ENCODE results near the gene CEP85L. TPM values are rescaled to one million over a fixed set of nuclear protein-coding genes. Genes with fewer than 3 reads are reported as not detected.

Gene CEP85L
- polyA plus RNA-seq, 2 donors: 0.52 to 0.61 TPM

DNA sequence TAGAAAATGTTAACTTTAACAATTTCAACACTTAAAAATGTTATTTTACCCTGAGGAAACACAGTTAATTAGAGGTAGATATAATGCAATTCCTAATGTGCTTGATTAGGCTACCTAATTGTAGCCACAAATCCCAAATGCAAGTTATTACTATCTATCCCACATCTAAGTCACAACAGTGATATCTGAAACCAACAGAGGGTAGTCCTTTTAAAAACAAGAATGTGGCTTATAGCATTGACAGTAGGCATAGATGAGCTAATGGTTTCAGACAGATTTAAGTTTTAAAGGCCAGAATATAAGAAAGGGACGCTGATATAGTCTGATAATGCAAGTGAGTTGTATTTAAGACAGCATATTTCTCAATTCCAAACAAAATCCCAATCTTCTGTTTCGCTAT lies 80.3 kb downstream of the CEP85L start:
- 93 to 98% methylated on average over 2 of the region's 2 CpGs for WGBS, 2 donors
- H3K36me3 ChIP-seq (ENCODE audit: control insufficient read depth in 2 of 2, insufficient read depth in 2 of 2, low read length in 1 of 2): no peaks in the 10 kb centered on the region
- H3K4me3 ChIP-seq (ENCODE audit: low read depth in 1 of 2, low read length in 2 of 2): no peak overlapping the region

DNA sequence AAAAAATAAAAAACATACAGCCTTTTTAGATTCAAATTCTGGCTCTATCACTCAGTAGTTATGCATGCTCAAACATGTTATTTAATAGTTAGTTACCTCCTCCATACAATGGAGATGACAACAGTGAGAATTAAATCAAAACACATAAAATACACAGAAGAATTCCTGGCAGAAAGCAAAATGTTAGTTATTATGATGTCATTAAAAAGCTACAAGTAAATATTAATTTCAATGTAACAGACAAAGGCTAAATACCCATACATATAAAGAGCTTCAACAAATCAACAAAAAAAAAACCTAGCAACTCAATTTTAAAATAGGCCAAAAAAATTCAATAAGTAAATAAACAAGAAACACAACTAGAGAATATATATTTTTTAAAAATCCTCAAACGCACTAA lies 81.9 kb downstream of the CEP85L start:
- H3K36me3 ChIP-seq (ENCODE audit: control insufficient read depth in 2 of 2, insufficient read depth in 2 of 2, low read length in 1 of 2): no peaks in the 10 kb centered on the region
- H3K4me3 ChIP-seq (ENCODE audit: low read depth in 1 of 2, low read length in 2 of 2): no peak overlapping the region
- H3K4me1 ChIP-seq (ENCODE audit: control insufficient read depth in 2 of 2, insufficient read depth in 2 of 2, low read length in 1 of 2): no peaks in the 10 kb centered on the region
- peaks cover 4 to 6% of the 10 kb centered on the region in 2 donors for H3K9me3 ChIP-seq (ENCODE audit: control insufficient read depth in 2 of 2, insufficient read depth in 1 of 2, low read depth in 1 of 2, low read length in 1 of 2)
- 94 to 100% methylated on average over 1 of the region's 1 CpG for WGBS, 2 donors
- no peaks in the 10 kb centered on the region for H3K27me3 ChIP-seq (ENCODE audit: control insufficient read depth in 1 of 2, insufficient read depth in 2 of 2, low read length in 2 of 2)
- H3K27ac ChIP-seq (ENCODE audit: low read depth in 2 of 2, low read length in 1 of 2): no peak overlapping the region

More for the DNA sequence above, 80.3 kb downstream of the CEP85L start:
- Histone ChIP-seq H3K27ac (ENCODE audit: low read depth in 2 of 2, low read length in 1 of 2) (no peak overlapping the region), H3K27me3 (ENCODE audit: control insufficient read depth in 1 of 2, insufficient read depth in 2 of 2, low read length in 2 of 2) (no peaks in the 10 kb centered on the region), H3K4me1 (ENCODE audit: control insufficient read depth in 2 of 2, insufficient read depth in 2 of 2, low read length in 1 of 2) (no peaks in the 10 kb centered on the region), H3K9me3 (ENCODE audit: control insufficient read depth in 2 of 2, insufficient read depth in 1 of 2, low read depth in 1 of 2, low read length in 1 of 2) (peaks cover 8 to 9% of the 10 kb centered on the region in 2 donors)

DNA sequence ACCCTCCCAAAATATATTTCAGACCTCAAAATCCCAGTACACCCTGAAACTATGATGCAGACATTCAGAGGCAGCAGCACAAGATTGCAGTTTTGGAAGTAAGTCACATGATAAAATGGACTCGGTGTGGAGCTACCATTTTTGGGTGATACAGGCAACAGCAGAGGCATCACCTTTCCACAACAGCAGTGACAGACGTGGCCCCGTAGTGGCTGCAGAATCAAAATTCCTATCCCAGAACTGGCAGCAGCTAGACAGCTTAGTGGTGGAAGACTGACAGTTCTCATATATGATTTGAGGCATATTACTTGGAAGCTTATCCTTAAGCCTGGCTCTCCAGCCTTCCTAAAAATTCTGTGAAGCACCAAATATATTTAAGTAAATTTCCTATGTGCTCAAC lies 83.4 kb downstream of the CEP85L start:
- no peak overlapping the region for H3K4me3 ChIP-seq (ENCODE audit: low read depth in 1 of 2, low read length in 2 of 2)
- no peaks in the 10 kb centered on the region for H3K36me3 ChIP-seq (ENCODE audit: control insufficient read depth in 2 of 2, insufficient read depth in 2 of 2, low read length in 1 of 2)
- no peaks in the 10 kb centered on the region for H3K9me3 ChIP-seq (ENCODE audit: control insufficient read depth in 2 of 2, insufficient read depth in 1 of 2, low read depth in 1 of 2, low read length in 1 of 2)
- no peak overlapping the region for H3K27ac ChIP-seq (ENCODE audit: low read depth in 2 of 2, low read length in 1 of 2)
- WGBS, 2 donors: 76 to 81% methylated on average over 3 of the region's 3 CpGs
- H3K27me3 ChIP-seq (ENCODE audit: control insufficient read depth in 1 of 2, insufficient read depth in 2 of 2, low read length in 2 of 2): no peaks in the 10 kb centered on the region
- no peaks in the 10 kb centered on the region for H3K4me1 ChIP-seq (ENCODE audit: control insufficient read depth in 2 of 2, insufficient read depth in 2 of 2, low read length in 1 of 2)

DNA sequence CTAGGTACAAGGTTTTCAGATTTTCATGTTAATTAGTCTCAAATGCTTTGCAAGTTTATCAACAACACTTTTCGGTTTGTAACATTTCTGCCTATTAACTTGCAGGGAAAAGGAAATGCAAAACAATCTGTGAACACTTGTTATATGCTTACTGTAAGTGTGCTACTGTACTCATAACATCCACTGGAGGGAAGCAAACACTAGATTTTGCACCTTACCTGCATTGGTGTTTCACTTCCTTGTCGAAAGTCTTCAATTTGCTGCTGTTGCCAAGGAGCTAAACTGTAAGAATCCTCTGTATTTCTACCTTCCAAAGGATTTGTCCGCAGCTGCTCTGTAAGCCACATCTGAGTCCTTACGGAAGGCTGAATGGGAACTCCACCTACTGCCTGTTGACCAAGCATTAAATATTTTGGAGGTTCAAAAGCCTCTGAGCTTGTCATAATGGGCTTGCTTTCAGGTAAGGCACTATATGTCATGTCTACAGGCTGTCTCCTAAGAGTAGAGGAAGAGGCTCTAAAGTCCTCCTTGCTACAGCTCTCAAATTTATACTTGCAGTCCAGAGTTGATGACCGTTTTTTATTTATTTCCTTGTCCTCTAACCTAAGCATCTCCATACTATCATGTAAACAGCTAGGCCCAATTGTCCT lies 86.0 kb downstream of the CEP85L start:
- Histone ChIP-seq H3K4me3 (ENCODE audit: low read depth in 1 of 2, low read length in 2 of 2) (no peak overlapping the region), H3K27ac (ENCODE audit: low read depth in 2 of 2, low read length in 1 of 2) (no peak overlapping the region), H3K27me3 (ENCODE audit: control insufficient read depth in 1 of 2, insufficient read depth in 2 of 2, low read length in 2 of 2) (no peaks in the 10 kb centered on the region), H3K36me3 (ENCODE audit: control insufficient read depth in 2 of 2, insufficient read depth in 2 of 2, low read length in 1 of 2) (no peaks in the 10 kb centered on the region), H3K9me3 (ENCODE audit: control insufficient read depth in 2 of 2, insufficient read depth in 1 of 2, low read depth in 1 of 2, low read length in 1 of 2) (no peaks in the 10 kb centered on the region), H3K4me1 (ENCODE audit: control insufficient read depth in 2 of 2, insufficient read depth in 2 of 2, low read length in 1 of 2) (no peaks in the 10 kb centered on the region)
- 66 to 67% methylated on average over 5 of the region's 5 CpGs for WGBS, 2 donors

DNA sequence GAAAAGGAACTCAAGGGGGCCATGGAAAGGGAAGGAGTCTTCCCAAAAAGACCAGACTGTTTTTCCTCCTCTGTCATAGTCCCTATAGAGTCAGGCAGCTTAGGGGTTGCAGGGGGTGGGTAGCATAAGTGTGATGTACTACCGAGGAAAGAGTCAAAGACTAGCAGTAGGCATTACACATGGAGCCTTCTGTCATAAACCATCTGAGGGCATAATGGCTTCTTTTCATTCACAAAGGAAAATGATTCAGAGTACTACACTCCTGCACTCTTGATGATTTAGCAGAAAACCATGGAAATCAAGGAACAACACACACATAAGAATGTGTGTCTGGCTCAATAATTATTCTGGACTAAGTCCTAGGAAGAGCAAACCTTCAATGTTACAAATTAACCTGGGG lies 88.4 kb downstream of the CEP85L start:
- no peaks in the 10 kb centered on the region for H3K4me1 ChIP-seq (ENCODE audit: control insufficient read depth in 2 of 2, insufficient read depth in 2 of 2, low read length in 1 of 2)
- no peak overlapping the region for H3K27ac ChIP-seq (ENCODE audit: low read depth in 2 of 2, low read length in 1 of 2)
- H3K4me3 ChIP-seq (ENCODE audit: low read depth in 1 of 2, low read length in 2 of 2): no peak overlapping the region
- H3K9me3 ChIP-seq (ENCODE audit: control insufficient read depth in 2 of 2, insufficient read depth in 1 of 2, low read depth in 1 of 2, low read length in 1 of 2): no peaks in the 10 kb centered on the region
- 81 to 85% methylated on average over 1 of the region's 1 CpG for WGBS, 2 donors
- no peaks in the 10 kb centered on the region for H3K36me3 ChIP-seq (ENCODE audit: control insufficient read depth in 2 of 2, insufficient read depth in 2 of 2, low read length in 1 of 2)
- no peaks in the 10 kb centered on the region for H3K27me3 ChIP-seq (ENCODE audit: control insufficient read depth in 1 of 2, insufficient read depth in 2 of 2, low read length in 2 of 2)

DNA sequence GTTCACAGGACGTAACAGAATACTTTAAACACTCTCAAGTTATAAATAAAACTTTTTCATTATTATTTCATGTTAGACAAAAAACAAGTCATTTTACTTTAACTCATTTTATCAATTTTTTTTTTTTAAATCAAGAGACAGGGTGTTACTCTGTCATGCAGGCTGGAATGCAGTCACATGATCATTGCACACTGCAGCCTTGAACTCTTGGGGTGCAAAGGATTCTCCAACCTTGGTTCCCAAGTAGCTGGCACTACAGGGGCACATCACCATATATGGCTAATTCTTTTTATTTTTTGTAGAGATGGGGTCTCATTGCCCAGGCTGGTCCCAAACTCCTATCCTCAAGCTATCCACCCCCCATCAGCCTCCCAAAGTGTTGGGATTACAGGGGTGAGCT lies 89.1 kb downstream of the CEP85L start:
- Histone ChIP-seq H3K4me1 (ENCODE audit: control insufficient read depth in 2 of 2, insufficient read depth in 2 of 2, low read length in 1 of 2) (no peaks in the 10 kb centered on the region), H3K36me3 (ENCODE audit: control insufficient read depth in 2 of 2, insufficient read depth in 2 of 2, low read length in 1 of 2) (no peaks in the 10 kb centered on the region), H3K27ac (ENCODE audit: low read depth in 2 of 2, low read length in 1 of 2) (no peak overlapping the region), H3K27me3 (ENCODE audit: control insufficient read depth in 1 of 2, insufficient read depth in 2 of 2, low read length in 2 of 2) (no peaks in the 10 kb centered on the region), H3K9me3 (ENCODE audit: control insufficient read depth in 2 of 2, insufficient read depth in 1 of 2, low read depth in 1 of 2, low read length in 1 of 2) (no peaks in the 10 kb centered on the region), H3K4me3 (ENCODE audit: low read depth in 1 of 2, low read length in 2 of 2) (no peak overlapping the region)
- WGBS, 2 donors: 77 to 86% methylated on average over 1 of the region's 1 CpG

DNA sequence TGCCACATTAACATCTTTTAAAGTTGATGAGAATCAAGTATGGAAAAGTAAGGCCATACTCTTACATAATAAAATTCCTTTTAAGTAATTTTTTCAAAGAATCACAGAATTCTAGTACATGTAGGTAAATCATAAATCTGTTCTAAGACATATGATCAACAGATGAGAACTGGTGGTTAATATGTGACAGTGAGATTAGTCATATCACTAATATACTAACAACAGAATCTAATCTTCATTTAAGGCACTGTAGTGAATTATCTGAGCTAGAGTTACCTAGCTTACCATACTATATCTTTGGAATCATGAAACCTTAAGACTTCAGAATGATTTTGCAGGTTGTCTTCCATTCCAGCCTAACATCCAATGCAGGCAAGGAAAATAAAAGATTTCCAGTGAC lies 91.7 kb downstream of the CEP85L start:
- H3K27me3 ChIP-seq (ENCODE audit: control insufficient read depth in 1 of 2, insufficient read depth in 2 of 2, low read length in 2 of 2): no peaks in the 10 kb centered on the region

DNA sequence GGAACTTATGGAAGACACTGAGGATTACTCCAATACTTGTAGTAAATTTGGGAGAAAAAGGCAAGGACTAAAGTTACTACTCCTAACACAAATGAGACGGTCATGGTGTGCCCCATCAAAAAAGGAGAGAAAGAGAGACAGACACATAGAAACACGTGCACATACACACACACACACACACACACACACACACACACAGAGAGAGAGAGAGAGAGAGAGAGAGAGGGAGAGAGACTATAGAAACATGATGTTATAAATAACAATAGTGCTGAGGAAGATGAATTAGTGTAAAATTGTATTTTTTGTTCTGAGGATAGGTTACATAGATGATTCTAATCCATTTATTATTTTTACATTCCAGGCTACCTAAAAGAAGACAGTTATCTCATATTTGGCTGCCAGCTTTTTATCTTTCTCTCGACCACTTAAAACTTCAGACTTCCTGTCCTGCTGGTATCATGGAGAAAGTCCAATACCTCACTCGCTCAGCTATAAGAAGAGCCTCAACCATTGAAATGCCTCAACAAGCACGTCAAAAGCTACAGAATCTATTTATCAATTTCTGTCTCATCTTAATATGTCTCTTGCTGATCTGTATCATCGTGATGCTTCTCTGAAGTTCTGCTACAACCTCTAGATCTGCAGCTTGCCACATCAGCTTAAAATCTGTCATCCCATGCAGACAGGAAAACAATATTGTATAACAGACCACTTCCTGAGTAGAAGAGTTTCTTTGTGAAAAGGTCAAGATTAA lies 92.8 kb downstream of the CEP85L start:
- no peak overlapping the region for H3K27ac ChIP-seq (ENCODE audit: low read depth in 2 of 2, low read length in 1 of 2)
- WGBS, 2 donors: 46 to 55% methylated on average over 6 of the region's 6 CpGs

More for the DNA sequence above, 91.7 kb downstream of the CEP85L start:
- no peaks in the 10 kb centered on the region for H3K4me1 ChIP-seq (ENCODE audit: control insufficient read depth in 2 of 2, insufficient read depth in 2 of 2, low read length in 1 of 2)
- no peaks in the 10 kb centered on the region for H3K9me3 ChIP-seq (ENCODE audit: control insufficient read depth in 2 of 2, insufficient read depth in 1 of 2, low read depth in 1 of 2, low read length in 1 of 2)
- H3K4me3 ChIP-seq (ENCODE audit: low read depth in 1 of 2, low read length in 2 of 2): no peak overlapping the region
- no peak overlapping the region for H3K27ac ChIP-seq (ENCODE audit: low read depth in 2 of 2, low read length in 1 of 2)
- no peaks in the 10 kb centered on the region for H3K36me3 ChIP-seq (ENCODE audit: control insufficient read depth in 2 of 2, insufficient read depth in 2 of 2, low read length in 1 of 2)

DNA sequence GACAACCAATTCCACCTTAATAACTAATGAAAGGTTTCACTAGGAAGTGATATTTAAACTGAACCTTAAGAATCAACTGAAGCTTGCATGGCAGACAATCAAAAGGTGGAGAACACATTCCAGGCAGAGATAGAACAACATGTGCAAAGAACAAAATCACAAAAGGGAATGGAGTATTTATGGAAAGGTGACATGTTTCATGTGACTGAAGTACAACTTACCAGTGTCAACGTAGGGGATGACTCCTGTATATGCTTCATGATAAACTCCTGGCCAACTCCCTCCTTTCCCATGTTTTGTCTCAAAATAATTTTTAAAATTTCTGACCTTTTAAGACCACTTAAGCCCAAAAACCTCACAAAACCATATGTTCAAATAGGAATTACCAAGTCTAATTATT lies 96.7 kb downstream of the CEP85L start:
- WGBS, 2 donors: 72 to 83% methylated on average over 1 of the region's 1 CpG
- no peaks in the 10 kb centered on the region for H3K4me1 ChIP-seq (ENCODE audit: control insufficient read depth in 2 of 2, insufficient read depth in 2 of 2, low read length in 1 of 2)
- H3K36me3 ChIP-seq (ENCODE audit: control insufficient read depth in 2 of 2, insufficient read depth in 2 of 2, low read length in 1 of 2): no peaks in the 10 kb centered on the region
- no peaks in the 10 kb centered on the region for H3K27me3 ChIP-seq (ENCODE audit: control insufficient read depth in 1 of 2, insufficient read depth in 2 of 2, low read length in 2 of 2)
- H3K9me3 ChIP-seq (ENCODE audit: control insufficient read depth in 2 of 2, insufficient read depth in 1 of 2, low read depth in 1 of 2, low read length in 1 of 2): no peaks in the 10 kb centered on the region
- H3K4me3 ChIP-seq (ENCODE audit: low read depth in 1 of 2, low read length in 2 of 2): no peak overlapping the region
- H3K27ac ChIP-seq (ENCODE audit: low read depth in 2 of 2, low read length in 1 of 2): no peak overlapping the region

More for the DNA sequence above, 92.8 kb downstream of the CEP85L start:
- no peaks in the 10 kb centered on the region for H3K4me1 ChIP-seq (ENCODE audit: control insufficient read depth in 2 of 2, insufficient read depth in 2 of 2, low read length in 1 of 2)
- no peaks in the 10 kb centered on the region for H3K36me3 ChIP-seq (ENCODE audit: control insufficient read depth in 2 of 2, insufficient read depth in 2 of 2, low read length in 1 of 2)
- H3K9me3 ChIP-seq (ENCODE audit: control insufficient read depth in 2 of 2, insufficient read depth in 1 of 2, low read depth in 1 of 2, low read length in 1 of 2): no peaks in the 10 kb centered on the region
- no peaks in the 10 kb centered on the region for H3K27me3 ChIP-seq (ENCODE audit: control insufficient read depth in 1 of 2, insufficient read depth in 2 of 2, low read length in 2 of 2)
- no peak overlapping the region for H3K4me3 ChIP-seq (ENCODE audit: low read depth in 1 of 2, low read length in 2 of 2)

DNA sequence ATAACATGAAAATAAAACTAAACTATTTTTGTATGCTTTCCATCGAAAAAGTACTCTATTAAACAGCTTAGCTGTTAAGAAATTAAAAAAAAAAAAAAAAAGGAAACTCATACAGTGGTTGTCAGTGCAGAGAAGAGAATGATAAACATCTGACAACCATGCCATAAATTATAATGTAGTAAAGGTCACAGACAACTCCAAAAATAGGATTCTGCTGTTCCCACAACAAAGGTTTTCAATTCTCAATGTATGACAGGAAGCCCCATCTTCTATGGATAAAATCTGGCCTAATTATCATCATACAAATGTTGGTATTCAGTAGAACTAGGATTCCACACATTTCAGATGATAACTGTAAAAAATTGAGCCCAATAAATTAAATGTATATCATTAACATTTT lies 98.3 kb downstream of the CEP85L start:
- no peaks in the 10 kb centered on the region for H3K4me1 ChIP-seq (ENCODE audit: control insufficient read depth in 2 of 2, insufficient read depth in 2 of 2, low read length in 1 of 2)
- H3K27me3 ChIP-seq (ENCODE audit: control insufficient read depth in 1 of 2, insufficient read depth in 2 of 2, low read length in 2 of 2): no peaks in the 10 kb centered on the region
- no peak overlapping the region for H3K4me3 ChIP-seq (ENCODE audit: low read depth in 1 of 2, low read length in 2 of 2)
- H3K36me3 ChIP-seq (ENCODE audit: control insufficient read depth in 2 of 2, insufficient read depth in 2 of 2, low read length in 1 of 2): no peaks in the 10 kb centered on the region
- H3K27ac ChIP-seq (ENCODE audit: low read depth in 2 of 2, low read length in 1 of 2): no peak overlapping the region
- no peaks in the 10 kb centered on the region for H3K9me3 ChIP-seq (ENCODE audit: control insufficient read depth in 2 of 2, insufficient read depth in 1 of 2, low read depth in 1 of 2, low read length in 1 of 2)
- 48 to 58% methylated on average over 1 of the region's 1 CpG for WGBS, 2 donors
